NCI-H128 (cell line): ENCODE results near the gene SLC6A19.
A peak's percentile ranks its signal among the peaks of the same experiment; 100 is the strongest.

ENCODE experiments used
- DNase-seq: peaks from one replicate; lab custom pipeline; 2025; ENCODE audit not compliant: unreplicated experiment; lab: John Stamatoyannopoulos, UW

SLC6A19 gene

DNA sequence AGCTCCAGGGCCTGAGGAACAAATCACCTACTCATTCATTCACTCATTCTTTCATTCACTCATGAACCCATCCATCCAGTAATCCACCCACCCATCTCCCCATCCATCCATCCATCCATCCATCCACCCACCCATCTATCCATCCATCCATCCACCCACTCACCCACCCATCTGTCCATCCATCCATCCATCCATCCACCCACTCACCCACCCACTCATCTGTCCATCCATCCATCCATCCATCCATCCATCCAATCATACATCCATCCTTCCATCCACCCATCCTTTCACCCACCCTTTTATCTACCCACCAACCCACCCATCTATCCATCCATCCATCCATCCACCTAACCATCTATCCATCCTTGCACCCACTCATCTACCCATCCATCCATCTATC is 35.5 kb upstream of the SLC6A19 start:
- no peak for DNase-seq

DNA sequence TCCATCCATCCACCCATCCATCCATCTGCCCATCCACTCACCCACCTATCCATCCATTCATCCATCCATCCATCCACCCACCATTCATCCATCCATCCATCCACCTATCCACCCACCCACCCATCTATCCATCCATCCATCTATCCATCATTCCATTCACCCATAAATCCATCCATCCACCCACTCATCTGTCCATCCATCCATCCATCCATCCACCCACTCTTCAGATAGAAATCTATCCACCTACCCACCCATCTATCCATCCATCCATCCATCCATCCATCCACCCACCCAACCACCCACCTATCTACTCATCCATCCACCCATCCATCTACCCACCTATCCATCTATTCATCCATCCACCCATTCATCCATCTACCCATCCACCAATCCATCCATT is 35.0 kb upstream of the SLC6A19 start:
- DNase-seq, result no peak

DNA sequence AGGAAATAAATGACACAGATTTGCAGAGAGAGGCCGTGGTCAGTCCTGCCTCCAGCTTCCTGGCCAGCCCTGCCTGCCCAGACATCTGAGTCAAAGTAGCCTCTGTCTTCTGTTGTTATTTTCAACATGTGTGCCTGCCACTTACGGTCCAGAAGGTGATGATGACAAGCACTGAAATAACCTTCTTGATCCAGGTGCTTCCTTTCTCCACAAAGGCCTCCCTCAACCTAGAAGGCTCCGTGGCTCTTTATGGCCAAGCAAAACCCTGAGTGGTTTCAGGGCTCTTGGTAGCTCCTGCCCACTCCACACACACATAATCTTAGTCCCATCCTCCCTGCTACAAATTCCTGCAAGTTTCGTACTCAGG is 34.1 kb upstream of the SLC6A19 start:
- DNase-seq, result no peak

DNA sequence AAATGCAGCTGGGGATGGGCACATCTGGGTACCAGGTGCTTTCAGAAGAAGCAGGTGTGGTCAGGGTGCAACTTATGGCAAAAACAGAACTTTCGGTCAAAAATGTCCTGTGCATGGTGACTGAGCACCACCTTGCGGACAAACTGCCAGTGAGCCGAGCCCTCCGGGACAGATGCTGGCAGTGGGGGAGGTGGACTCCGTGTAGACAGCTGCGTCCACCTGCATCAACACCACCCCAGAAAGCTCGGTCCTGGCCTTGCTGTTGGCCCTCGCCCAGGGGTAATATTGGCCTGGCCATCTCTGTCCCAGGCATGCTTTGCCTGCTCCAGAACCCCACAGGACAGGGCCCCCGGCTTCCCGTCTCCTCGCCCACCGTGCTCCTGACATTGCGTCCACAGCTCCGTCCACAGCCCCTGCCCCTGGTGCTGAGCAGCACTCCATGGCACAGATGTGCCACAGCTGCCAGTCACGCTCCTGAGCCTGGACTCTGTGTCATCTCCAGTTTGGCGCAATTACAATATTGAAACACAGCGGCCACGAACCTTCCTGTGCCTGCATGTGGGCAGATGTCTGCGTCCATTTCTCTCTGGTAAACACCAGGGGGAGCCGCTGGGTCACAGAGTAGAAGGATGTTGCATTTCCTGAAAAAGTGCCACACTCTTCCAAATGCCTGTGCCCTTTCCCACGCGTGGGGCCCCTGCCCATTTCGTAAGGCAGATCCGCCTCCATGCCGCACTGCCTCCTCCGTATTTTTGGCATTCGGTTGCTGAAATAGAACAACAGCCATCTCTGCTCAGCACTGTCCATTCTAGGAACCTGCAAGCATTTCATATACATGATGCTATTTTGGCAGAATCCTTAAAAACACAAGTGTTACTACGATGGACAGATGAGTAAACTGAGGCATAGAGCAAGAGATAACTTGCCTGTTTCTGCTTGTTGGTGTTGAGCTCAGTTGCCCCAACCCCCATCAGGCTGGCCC is 33.4 kb upstream of the SLC6A19 start:
- DNase-seq, result peak; percentile 78

DNA sequence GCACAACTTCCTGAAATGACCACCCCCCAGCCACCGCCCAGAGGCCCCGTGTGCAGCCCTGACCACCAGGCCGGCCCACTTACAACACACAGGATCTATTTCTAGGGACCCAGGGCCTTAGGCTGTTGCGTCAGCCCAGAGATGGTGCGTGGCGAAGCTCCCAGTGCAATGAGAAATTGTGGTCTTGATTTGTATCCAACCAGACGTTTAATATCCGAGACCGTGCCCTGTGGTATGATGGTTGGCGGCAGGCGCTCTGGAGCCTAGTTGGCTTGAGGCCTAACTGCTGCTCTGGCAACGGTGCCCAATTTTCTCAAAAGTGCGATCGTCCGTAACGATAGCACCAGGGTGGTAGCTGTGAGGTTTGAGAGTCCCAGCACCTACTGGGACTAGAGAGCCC is 32.6 kb upstream of the SLC6A19 start:
- DNase-seq, result no peak

DNA sequence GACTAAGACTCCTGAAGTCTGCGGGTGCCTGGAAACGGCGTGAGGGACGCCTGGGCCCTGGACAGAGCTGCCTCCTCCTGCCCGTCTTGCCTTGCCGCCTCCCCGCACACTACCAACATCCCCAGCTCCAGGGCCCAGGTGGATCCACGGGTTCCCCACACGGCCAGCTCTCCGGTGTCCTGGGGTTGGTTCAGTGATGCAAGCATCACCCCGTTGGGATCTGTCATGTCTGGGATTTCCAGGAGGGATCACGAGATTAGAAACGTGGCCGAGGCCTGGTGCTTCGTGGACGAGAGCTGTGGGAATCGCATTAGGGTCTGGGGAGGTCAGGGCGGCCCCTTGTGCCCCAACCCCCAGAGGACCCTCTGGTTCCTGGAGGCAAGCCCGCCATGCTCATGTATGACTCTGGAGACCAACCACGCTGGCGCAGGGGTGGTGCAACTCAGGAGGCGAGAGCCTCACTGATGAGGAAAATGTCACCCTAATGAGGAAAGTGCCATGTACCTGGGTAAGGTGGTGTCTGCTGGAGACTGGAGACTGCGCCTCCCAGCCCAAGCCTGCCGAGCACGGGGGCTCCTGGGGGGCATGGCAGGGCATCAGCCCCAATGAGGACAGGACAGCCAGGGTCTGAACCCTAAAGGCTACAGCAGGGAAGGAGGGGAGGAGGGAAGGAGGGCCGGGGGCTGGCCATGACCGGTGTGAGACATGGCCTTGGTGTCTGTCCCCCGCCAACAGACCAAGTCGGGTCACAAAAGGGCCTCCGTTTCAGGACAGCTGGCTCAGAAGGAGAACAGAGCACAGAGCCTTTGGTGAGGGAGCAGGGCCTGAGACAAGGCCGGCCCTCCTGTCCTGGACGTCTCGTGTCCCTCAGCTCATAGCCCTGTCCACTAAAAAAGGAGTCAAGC is 31.9 kb upstream of the SLC6A19 start:
- no peak for DNase-seq

DNA sequence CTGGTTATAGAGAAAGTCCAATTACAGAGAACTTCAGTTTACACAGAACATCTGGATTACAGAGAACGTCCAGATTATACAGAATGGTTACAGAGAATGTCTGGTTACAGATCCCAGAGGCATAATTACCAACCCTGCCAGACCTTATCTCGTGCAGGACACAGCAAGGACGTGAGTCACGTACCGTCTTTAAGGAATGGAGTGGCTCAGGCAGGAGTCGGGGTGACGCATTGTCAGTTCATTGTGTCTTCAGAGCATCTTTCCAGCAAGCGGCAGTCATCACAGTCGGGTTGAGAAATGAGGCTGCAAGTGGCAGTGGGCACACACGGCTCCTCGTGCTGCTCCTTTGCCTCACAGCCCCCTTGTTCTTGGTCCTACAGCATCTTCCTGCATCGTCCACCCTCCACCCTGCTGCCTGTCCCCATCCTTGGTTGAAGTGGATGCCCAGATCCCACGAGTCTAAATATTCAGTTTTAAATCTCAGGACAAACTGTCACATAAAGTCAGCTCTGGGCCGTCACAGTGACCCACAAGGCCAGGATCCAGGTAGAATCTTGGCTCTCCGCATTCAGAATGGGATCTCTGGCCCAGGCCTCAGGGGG is 30.0 kb upstream of the SLC6A19 start:
- DNase-seq, result no peak

DNA sequence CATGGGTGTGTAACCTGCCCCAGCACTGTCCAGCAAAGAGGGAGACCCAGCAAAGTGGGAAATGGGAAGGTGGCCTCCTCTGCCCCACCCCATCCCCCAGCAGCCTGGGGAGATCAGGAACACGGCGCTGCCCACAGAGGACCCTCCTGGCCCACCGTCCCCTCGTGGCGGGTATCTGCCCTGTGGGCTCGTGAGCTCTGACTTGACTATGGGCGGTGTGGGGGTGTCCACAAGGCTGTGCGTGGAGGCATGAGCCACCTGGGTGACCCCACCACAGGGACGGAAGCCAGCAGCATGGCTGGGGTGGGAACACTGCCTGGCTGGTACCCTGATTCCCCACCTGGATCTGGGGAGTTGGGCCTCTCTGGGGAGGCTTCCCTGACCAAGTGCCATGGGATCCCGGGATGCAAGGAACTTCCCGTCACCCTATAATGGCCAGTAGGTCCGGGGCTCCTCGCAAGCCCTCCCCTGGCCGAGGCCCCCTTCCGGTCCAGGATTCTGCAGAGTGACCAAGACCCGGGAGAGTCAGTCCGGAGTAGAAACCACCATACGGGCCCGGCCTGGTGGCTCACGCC is 29.3 kb upstream of the SLC6A19 start:
- no peak for DNase-seq

DNA sequence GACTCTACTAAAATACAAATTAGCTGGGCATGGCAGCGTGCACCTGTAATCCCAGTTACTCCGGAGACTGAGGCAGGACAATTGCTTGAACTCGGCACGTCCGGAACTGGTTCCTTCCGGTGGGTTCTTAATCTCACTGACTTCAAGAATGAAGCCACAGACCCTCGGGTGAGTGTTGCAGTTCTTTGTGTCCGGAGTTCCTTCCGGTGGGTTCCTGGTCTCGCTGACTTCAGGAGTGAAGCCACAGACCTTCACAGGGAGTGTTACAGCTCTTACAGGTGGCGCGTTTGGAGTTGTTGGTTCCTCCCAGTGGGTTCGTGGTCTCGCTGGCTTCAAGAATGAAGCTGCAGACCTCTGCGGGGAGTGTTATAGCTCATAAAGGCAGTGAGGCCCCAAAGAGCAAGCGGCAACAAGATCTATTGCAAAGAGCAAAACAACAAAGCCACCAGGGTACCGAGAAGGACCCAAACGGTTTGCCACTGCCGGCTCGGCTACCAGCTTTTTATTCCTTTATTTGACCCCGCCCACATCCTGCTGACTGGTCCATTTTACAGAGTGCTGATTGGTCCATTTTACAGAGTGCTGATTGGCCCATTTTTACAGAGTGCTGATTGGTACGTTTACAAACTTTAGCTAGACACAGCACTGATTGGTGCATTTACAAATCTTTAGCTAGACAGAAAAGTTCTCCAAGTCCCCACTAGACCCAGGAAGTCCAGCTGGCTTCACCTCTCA is 28.6 kb upstream of the SLC6A19 start:
- no peak for DNase-seq

DNA sequence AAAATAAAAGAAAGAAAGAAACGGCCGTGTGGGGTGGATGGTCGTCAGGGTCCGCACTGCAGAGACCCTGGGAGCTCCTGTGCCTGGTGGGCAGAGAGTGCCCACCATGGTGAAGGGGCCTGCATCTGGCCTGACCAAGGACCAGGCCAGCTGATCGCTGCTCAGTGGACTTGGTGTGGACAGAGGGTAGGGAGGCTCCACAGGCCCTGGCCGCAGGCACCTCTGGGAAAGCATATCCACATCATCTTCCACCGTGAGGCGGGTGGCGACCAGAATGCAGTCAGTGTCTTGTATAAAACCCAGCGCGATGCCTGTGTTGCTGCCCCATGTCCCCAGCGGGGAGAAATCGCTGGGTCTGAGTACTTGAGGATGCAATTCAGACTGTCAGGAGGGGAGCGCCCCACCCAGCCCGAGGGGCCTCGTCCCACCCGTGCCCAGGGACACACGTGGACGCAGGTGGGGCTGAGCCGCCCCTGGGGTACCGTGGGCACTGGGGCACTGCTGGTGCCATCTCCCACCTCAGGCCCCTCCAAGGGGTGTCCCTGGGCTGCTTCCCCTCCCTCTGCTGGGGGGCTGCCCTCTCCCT is 27.8 kb upstream of the SLC6A19 start:
- no peak for DNase-seq

DNA sequence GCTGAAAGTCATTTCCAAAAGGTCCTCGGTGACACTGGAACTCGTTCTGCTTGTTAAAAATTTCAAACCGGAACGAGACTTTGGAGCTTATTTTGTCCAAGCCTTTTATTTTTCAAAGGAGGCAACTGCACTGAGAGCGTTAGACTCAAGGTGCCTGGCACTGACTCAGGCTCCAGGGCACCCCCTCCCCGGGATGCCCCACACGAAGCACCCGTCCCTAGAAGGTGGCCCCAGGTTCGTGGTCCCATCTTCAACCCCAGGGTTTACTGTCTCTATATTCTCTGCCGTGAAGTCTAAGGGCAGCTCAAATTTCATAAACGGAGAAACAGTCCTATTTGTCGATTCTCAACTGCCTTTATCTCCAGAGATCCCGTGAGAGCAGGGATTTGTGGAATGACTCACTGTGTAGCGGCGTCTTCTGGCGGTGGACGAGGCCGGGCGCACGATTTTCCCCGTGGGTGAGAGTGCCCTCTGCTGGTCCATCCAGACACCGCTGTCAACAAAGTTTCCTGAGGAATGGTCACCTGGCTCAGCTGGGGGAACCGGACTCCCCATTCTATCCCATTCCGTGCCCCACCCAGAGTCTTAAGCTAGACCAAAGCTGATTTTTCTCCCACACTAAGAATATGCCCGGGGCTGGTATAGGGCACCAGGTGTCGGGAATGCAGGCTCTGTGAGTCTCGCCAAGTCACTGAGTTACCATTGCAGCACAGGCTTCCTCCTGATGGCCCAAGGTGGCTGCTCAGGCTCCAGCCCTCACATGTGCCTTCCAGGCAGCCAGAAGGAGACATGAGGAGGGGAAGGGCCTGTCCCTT is 27.1 kb upstream of the SLC6A19 start:
- no peak for DNase-seq

DNA sequence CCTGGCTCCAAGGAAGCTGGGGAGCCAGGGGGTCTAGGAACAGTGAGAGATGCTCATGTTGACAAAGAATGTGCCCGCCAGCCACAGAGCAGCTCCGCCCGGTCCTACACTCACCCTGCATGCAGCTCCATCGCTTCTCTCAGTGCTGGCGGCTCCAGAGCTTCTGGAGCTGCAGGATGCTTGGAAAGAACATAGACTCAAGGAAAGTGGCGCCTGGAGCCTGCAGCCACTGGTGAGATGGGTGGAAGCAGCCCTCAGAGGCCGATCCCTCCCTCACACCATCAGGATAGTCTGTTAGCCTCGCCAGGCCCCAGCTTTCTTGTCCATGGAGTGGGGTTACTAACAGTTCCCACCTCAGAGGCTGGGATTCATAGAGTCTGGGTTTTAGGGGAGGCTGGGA is 26.4 kb upstream of the SLC6A19 start:
- no peak for DNase-seq

DNA sequence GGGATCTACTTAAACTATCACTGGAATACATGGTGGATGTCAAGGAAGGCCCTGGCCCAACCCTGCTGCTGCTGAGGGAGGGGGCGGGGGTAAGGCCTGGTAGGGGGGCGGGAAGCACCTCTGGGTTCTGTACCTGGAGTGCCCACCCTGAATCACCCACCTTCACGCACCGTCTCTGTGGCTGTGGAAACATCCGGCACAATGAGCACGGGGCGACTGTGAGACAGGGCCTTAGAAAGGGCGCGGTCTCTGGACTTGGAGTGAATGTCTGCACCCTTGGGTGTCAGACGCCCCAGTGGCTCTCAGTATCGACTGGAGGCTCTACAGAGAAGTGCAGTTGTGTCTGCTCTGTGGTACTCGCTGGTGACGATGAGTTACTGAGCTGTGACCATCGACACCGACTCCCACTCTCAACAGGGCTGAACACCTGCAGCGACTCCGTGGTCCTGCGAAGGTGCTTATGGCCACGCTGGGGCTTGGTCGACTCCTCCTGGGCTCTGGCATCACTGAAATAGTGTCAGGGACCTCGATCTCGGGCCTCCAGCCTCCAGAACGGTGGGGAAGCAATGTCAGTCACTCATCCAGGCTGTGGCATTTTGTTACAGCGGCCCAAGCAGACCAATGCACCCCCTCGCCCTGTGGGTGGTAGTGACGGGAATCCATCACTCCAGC is 25.5 kb upstream of the SLC6A19 start:
- no peak for DNase-seq

DNA sequence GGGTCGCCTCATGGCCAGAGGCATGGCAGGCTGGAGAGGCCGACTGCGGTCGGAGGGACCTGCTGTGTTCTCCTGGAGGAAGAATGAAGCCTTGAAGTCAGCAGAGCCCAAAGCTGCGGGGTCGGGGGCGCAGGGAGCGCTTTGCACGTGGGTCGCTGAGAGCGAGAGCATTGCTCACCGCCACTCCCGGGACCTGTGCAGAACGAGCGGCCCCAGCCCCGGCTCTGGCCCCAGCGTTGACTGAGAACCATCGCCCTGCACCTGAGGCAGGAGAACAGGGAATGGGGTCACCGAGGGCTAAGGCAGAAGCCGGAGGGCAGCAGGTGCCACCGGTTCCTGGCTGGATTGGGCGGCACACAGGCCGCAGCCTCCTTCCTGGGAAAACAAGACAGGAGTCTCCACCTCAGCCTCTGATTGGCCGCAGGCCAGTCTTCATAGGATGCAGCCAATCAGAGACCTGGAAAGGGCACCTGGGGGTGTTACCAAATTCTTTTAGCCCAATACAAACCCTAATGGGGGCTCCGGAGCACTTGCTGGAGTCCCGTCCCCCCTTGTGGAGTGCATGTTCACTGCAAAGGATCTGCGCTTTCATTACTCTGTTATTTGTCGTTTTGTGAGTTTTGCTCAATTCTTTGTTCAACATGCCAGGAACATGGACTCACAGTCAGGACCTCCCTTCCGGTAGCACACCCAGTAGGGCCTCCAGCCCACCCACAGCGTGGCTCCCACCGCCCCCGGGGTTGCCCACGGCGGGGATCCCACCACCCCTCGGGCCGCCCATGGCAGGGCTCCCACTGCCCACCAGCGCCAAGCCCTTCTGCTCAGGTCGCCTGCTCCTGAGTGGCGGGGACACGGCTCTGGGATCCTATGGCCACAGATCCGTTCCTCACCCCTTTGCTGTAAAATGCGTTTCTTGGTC is 24.7 kb upstream of the SLC6A19 start:
- no peak for DNase-seq

DNA sequence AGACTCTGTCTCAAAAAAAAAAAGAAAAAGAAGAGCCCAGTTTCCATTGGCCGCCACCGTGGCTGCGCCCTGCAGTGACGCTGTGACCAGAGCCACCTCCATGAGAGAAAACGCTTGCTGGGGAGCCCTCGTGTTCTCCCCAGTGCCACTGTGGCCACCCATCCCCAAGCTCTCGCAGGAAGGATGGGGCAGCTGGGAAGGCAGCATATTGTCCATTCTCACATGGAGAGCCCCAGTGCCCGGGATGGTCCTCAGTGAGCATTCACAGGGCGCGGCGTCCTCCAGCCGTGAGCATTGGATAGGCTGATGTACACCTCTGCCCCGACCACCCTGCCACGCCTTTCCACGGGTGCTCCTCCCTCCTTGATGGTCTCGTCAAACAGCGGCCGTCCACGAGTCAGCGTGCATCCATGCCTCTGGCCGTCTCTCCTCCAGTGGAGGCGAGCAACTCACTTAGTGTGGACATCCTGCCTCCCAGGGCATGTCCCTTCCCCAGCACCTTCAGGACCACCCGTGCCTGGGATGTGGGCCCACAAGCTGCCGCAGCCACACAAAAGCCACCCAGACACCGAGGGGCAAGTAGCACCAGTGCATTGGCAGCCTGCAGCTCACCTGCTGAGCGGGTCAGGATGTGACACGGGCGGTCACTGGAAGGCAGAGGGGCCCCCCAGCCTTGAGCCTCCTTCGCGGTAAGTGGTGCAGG is 23.4 kb upstream of the SLC6A19 start:
- DNase-seq, result no peak

DNA sequence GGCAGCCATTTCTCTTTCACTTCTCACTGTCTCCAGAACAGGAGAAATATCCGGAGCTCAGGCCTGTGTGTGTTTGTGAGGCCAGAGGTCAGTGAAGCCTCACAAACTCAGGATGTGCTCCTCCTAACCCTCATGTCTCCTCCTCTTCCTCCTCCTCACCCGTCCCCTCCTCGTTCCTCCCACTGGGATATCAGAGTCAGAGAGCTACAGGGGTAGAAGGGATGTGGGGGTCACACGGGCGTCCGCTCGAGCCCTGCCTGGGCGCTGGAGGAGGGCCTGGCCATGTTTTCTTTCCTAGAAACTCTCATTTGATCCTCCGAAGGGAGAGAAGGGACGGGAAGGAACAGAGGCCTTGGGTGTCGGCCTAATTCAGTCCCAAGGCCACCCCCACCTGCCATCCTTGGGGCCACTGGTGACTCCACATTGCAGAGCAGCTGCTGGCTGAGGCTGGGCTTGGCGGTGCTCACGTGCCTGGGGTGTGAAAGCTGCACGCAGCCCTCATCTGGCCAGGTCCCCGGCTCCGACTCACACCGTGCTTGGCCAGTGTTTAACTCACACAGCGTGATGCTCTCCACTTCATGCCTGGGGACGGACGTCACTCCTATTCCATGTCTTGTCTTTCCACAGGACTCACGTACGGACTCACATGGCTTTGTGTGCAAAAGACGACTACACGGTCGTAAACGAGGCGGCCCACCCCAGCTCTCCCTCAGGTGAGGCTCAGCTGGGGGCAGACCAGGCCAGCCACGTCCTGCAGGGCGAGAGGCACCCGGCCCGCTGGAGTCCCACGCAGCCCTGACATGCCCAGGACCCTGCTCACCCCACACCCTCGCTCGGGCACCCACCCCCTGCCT is 22.6 kb upstream of the SLC6A19 start:
- no peak for DNase-seq
